ENCODE data around the gene CHAT.

The CHAT gene
- total RNA-seq, result 0 to 0.22 (median 0) reads per million in 18 experiments

- no peak for DNase-seq
Measured at GRCh38 chr10:49613882-49614241, at the start of gene CHAT. Gene CHAT, plus strand, starts transcription at chr10:49614037. Its CDS starts 153 bp downstream, at chr10:49614190.

- no peak for DNase-seq
Measured at GRCh38 chr10:49564461-49565009, 49.3 kb upstream of the CHAT start.

GRCh38 chr10:49567810-49568209, 46.0 kb upstream of the CHAT start:
- no peak for DNase-seq

DNA sequence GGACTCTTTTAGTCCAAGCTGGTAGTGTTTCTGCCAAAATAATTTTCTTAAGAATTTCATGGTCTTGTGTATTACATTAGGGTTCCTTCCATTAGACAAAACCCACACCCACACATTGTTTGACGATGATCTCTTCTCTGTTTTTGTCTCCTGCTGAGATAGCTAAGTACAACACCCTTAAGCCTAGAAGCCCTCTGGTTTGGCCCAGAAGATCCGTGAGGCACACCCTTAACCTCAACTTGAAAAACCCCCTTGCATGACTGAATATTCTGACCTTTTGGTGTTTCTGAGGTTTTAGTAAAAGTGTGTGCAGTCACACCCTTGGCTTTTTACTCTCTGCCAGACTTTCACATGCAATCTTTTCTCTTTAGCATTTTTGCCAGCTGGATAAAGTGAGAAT, 45.6 kb upstream of the CHAT start:
- DNase-seq, result no peak

- DNase-seq, result peak; percentile 44 to 48
Measured at GRCh38 chr10:49569031-49569631, 44.7 kb upstream of the CHAT start.

DNA sequence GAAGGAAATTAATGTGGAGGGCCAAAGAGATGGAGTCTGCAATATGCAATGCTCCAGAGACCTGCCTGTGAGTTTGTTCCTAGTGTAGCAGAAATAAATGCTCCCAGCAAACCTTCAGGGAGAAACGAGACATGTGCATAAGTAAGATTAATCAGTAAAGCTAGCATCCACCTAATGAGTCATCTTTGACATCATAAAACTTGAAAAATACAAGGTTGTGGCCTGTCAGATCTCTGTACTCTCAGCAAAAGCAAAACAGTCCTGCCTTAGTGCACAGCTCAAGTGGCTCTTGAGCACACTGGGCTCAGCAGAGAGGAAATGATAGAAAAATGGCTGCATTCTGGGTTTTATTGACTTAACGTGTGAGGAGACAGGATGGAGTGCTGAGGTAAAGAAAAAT, 42.4 kb upstream of the CHAT start:
- DNase-seq, result no peak

DNA sequence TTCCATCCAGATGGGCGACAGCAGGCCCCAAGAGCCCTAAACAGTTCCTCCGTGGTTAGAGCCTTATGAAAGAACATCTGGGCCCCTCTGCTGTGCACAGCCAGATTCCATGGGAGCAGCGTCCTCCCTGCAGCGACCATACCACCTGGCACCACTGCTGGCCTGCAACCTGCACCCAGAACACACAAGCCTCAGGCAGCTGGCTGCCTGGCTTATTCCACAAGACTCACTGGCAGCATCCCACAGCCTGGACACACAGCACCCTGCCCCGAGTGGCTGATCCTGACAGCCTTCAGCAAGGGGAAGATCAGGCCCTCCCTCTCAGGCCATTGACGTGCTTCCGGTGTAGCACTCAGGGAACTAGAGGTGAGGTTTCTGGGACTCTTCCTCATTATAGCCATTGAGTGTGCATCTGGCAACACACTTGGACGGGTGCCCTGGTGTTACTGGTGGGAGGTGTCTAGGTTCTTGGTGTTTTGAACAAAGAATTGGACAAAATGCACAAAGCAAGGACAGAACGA, 41.2 kb upstream of the CHAT start:
- DNase-seq, result no peak

DNA sequence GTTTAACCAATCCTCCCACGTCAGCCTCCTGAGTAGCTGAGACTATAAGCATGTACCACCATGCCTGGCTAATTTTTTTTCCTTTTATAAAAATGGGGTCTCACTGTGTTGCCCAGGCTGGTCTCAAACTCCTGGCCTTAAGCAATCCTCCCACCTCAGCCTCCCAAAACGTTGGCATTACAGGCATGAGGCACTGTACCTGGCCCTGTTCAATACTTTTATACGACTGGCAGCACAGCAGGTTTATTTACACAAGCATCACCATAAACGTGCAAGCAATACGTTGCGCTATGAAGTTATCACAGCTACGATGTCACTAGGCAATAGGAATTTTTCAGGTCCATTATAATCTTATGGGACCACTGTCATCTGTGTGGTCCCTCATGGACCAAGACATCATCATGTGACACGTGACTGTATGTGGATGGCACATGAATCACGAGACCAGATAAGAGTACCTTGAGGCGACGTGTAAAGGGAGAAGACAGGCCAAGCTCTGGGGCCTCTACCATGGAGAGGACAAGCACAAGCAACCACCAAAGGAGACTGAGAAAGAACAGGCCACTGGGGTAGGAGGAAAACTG, 38.3 kb upstream of the CHAT start:
- DNase-seq, result no peak

DNA sequence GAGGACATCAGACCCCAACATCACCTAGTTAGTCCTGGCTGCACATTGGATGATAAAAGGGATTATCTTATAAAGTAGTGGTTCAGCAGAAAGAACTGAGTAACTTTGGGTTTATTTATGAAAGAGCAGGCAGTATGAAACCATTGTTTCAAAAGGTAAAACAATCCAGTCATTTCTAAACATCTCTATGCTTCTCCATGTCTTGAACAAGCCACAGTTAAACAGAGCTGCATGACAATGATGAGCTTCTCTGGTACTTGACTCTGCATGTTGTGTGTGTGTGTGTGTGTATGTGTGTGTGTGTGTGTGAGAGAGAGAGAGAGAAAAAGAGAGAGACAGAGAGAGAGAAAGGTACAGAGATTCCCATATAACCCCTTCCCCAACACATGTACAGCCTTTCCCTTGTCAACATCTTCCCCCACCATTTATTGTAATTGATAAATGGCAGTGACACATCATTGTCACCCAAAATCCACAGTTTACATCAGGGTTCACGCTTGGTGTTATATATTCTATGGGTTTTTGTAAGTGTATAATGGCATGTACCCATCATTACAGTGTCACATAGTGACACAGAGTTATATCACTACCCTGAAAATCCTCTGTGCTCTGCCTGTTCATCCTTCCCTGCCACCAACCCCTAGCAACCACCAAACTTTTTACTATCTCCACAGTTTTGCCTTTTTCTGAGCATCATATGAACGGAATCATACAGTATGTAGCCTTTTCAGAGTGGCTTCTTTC, 36.5 kb upstream of the CHAT start:
- DNase-seq, result no peak

GRCh38 chr10:49578392-49578791, 35.4 kb upstream of the CHAT start:
- no peak for DNase-seq

DNA sequence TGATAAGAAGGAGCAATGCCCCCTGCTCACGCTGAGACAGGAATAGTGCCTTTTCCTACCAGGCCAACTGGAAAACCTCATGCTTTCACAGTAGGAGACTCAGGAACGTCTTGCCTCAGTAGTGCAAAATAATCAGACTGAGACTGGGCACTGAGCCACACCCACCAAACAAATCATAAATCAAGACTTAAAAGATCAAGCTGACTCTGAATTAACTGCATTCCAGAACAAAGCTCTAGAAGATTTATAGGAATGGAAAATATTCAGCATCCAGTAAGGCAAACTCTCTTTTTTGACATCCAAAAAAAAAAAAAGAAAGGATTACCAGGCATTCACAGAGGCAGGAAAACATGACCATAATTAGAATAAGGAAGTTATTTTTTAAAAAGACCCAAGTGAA, 34.2 kb upstream of the CHAT start:
- no peak for DNase-seq

- DNase-seq, result no peak
Measured at GRCh38 chr10:49585387-49585786, 28.4 kb upstream of the CHAT start.

GRCh38 chr10:49587981-49588380, 25.9 kb upstream of the CHAT start:
- DNase-seq, result no peak

DNA sequence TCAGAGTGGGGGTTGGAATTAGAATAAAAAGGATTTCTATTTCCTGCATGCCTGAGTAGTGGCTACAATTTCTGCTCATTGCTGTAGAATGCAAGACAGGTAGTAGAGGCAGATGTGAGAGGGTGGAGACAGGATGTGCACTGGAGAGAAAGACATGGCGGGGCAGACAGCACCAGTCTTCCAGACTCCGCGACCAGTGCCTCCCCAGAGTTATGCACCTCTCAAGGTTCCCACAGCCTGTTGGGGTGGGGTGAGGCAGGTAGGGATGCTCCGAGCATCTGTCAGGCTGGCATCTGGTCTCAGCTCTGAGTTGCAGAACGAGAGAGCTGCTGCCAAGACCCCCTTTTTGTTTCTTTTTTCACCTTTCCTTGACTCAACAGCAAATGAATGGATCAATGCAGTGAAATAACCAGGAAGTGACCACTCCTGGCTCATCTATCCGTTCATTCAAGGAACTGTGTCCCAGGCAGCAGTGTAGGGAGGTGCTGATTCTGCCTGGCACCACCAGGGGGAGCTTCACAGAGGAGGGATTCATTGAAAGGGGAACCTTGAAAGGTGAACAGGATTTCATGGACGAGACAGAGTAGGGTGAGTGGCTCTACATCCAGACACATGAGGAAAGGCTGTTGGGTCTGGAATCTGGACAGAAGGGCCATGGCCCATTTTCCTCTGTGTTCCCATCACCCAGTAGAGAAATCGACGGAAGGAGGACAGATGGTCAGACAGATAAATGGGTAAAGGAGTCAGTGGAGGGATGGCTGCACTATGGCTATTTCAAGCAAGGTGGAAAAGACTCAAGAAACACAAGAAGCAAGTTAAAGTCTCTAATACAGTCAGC, 20.9 kb upstream of the CHAT start:
- DNase-seq, result peak; percentile 71 to 73

GRCh38 chr10:49593564-49593875, 20.3 kb upstream of the CHAT start:
- DNase-seq, result no peak

DNA sequence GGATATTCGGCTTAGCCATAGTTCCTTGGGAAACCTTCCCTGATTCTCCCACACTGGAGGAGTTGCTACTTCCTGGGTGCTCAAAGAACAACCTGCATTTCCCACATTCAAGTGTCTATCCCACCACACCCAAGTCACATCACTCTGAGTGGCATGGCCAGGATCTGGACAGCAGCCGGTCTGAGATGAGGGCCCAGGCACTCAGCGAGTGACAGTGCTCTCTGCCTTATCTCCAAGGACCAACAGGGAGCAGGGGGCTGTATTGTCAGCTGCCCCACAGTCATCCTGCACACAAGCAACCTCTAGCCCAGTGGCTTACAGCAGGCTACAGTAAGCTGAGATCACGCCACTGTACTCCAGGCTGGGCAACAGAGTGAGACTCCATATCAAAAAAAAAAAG, 19.8 kb upstream of the CHAT start:
- DNase-seq, result no peak

DNA sequence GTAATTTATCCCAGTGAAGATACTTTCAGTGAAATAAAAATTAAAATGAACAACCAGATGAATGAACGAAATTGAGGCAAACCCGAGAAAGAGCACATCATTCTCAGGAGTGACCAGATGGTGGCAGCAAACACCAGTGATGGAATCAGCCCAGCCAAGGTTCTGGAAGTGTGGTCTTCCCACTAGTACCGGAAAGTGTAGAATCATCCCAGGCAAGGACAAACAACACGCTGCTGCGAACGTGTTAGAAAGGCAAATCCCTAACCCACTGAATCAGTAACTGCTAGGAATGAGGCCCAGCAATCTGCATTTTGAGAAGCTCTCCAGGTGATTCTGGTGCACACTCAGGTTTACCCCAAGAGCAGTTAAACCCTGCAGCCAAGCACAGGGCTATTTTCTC, 19.2 kb upstream of the CHAT start:
- DNase-seq, result peak; percentile 21 to 45

GRCh38 chr10:49595003-49595712, 18.7 kb upstream of the CHAT start:
- DNase-seq, result no peak

DNA sequence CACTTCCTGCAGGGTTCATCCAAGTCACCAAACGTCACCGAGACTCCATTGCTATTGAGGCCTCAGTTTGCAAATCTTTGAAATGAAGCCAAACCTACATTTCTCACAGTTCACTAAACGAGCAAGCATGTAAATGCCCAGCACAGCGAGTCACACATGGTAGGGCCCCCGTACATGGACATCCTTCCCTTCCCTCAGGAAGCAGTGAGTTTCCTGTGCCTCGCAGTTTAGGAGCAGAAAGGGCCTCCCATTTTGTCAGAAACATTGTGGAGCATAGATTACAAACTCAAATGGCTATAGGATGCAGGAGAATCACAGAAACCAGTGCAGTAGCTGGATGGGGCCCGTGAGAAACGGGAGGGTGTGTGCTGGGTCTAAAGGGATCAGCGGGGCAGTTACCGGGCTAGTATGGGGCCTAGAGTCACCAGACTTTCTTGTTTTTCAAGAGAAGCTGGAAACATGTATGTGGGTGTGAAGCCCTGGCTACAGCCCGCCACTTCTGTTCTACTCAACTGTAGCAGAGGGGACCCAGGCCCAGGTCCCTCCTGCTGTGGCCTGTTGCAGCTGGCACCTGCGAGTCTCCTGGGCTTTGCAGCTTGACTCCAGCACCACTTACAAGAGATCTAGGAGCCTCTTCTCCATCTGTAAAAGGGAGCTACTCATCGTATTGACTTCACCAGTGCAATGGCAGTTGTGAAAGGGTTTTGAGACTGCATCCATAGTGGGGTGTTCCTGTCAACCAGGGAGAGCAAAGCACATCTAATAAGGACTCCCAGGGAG, 17.9 kb upstream of the CHAT start:
- DNase-seq, result no peak

- no peak for DNase-seq
Measured at GRCh38 chr10:49596493-49596809, 17.4 kb upstream of the CHAT start.

GRCh38 chr10:49596836-49597235, 17.0 kb upstream of the CHAT start:
- no peak for DNase-seq

Measured in inflammatory macrophage (primary cell).